OCI-LY1 (cell line): ENCODE results near the gene CASP1.

Source experiments
- H2AFZ ChIP-seq: fragments of 200-600 bp; sonication (generic), shearing (Covaris generic); 2 replicates; pipeline ENCODE4 v1.6.0; 2014; ENCODE audit warnings: antibody characterized with exemption, mild to moderate bottlenecking, low read length
- H3F3A ChIP-seq: fragments of 200-600 bp; sonication (generic), shearing (Covaris generic); 2 replicates; pipeline ENCODE4 v1.6.0; 2014; ENCODE audit warnings: mild to moderate bottlenecking, antibody characterized with exemption, low read length, moderate library complexity; ENCODE audit not compliant: insufficient read depth
- H3K27ac ChIP-seq: fragments of 200-600 bp; sonication (generic); 2 replicates; pipeline ENCODE4 v1.5.1; 2014; ENCODE audit warnings: low read length, mixed run types, mild to moderate bottlenecking, low read depth; ENCODE audit not compliant: poor library complexity, severe bottlenecking
- H3K27me3 ChIP-seq: fragments of 200-600 bp; sonication (generic); 2 replicates; pipeline ENCODE4 v1.6.0; 2014; ENCODE audit warnings: antibody characterized with exemption, mild to moderate bottlenecking, low read length, moderate library complexity; ENCODE audit not compliant: insufficient read depth
- H3K36me3 ChIP-seq: fragments of 200-600 bp; sonication (generic); 2 replicates; pipeline ENCODE4 v1.6.1; 2014; ENCODE audit warnings: mild to moderate bottlenecking, antibody characterized with exemption, low read length, moderate library complexity, mixed read lengths; ENCODE audit not compliant: insufficient read depth
- H3K4me1 ChIP-seq: fragments of 200-600 bp; sonication (generic); 2 replicates; pipeline ENCODE4 v1.5.1; 2014; ENCODE audit warnings: mild to moderate bottlenecking, low read length, moderate library complexity; ENCODE audit not compliant: insufficient read depth, severe bottlenecking
- H3K4me2 ChIP-seq: fragments of 200-600 bp; sonication (generic), shearing (Covaris generic); 2 replicates; pipeline ENCODE4 v1.6.1; 2014; ENCODE audit warnings: low read length
- H3K4me3 ChIP-seq: fragments of 200-600 bp; sonication (generic); 2 replicates; pipeline ENCODE4 v1.5.1; 2014; ENCODE audit warnings: low read length, low read depth, mild to moderate bottlenecking, mixed read lengths; ENCODE audit not compliant: poor library complexity, severe bottlenecking
- H3K79me2 ChIP-seq: fragments of 200-600 bp; shearing (Covaris generic); 2 replicates; pipeline ENCODE4 v1.6.1; 2016; ENCODE audit warnings: mixed run types, low read length, mixed read lengths; ENCODE audit not compliant: insufficient read depth
- H3K9ac ChIP-seq: fragments of 200-600 bp; sonication (generic), shearing (Covaris generic); 2 replicates; pipeline ENCODE4 v1.6.1; 2014; ENCODE audit warnings: mild to moderate bottlenecking, low read length, mixed read lengths
- H3K9me2 ChIP-seq: fragments of 200-600 bp; sonication (generic), shearing (Covaris generic); 2 replicates; pipeline ENCODE4 v1.6.1; 2014; ENCODE audit warnings: low read depth, mild to moderate bottlenecking, low read length, mixed read lengths
- H3K9me3 ChIP-seq: fragments of 200-600 bp; shearing (Covaris generic); 2 replicates; pipeline ENCODE4 v1.6.1; 2014; ENCODE audit warnings: low read length, mixed read lengths
- H4K20me1 ChIP-seq: fragments of 200-600 bp; sonication (generic), shearing (Covaris generic); 2 replicates; pipeline ENCODE4 v1.6.0; 2016; ENCODE audit warnings: mild to moderate bottlenecking, low read length; ENCODE audit not compliant: insufficient read depth
- CTCF ChIP-seq: fragments of 200-600 bp; sonication (generic), shearing (Covaris generic); IDR thresholded peaks from 2 replicates; pipeline ENCODE4 v1.5.1; 2017; ENCODE audit warnings: mild to moderate bottlenecking, antibody characterized with exemption, low read length, moderate library complexity, mixed read lengths
- EZH2 ChIP-seq: fragments of 200-600 bp; sonication (generic), shearing (Covaris generic); IDR thresholded peaks from 2 replicates; pipeline ENCODE4 v1.8.0; 2017; ENCODE audit warnings: borderline replicate concordance, mixed run types, mild to moderate bottlenecking, antibody characterized with exemption, low read length, moderate library complexity, mixed read lengths

Gene CASP1

GRCh38 chr11:105007463-105007862 is 27.5 kb downstream of the CASP1 start:
- Histone ChIP-seq H3K27ac (no peak overlapping the region), H3K36me3 (no peaks in the 10 kb centered on the region), H3K9me2 (no peaks in the 10 kb centered on the region), H3K4me3 (no peak overlapping the region), H3K4me2 (no peak overlapping the region), H3K27me3 (no peaks in the 10 kb centered on the region), H4K20me1 (no peaks in the 10 kb centered on the region), H3K79me2 (no peaks in the 10 kb centered on the region), H3K4me1 (no peaks in the 10 kb centered on the region), H3F3A (no peaks in the 10 kb centered on the region), H3K9me3 (no peaks in the 10 kb centered on the region), H2AFZ (no peak overlapping the region), H3K9ac (no peak overlapping the region)
- TF ChIP-seq EZH2 = no peak
- no peak for TF ChIP-seq CTCF

GRCh38 chr11:105005451-105005845 is 29.5 kb downstream of the CASP1 start:
- H3K4me2 ChIP-seq = no peak overlapping the region
- no peaks in the 10 kb centered on the region for H3K36me3 ChIP-seq
- no peak overlapping the region for H2AFZ ChIP-seq
- H4K20me1 ChIP-seq = no peaks in the 10 kb centered on the region
- no peaks in the 10 kb centered on the region for H3K79me2 ChIP-seq
- H3K4me3 ChIP-seq = no peak overlapping the region
- no peak overlapping the region for H3K9ac ChIP-seq
- H3K9me2 ChIP-seq = no peaks in the 10 kb centered on the region
- no peaks in the 10 kb centered on the region for H3F3A ChIP-seq
- H3K27me3 ChIP-seq = no peaks in the 10 kb centered on the region
- TF ChIP-seq EZH2 (no peak), CTCF (no peak)
- no peaks in the 10 kb centered on the region for H3K9me3 ChIP-seq
- H3K27ac ChIP-seq = no peak overlapping the region
- H3K4me1 ChIP-seq = no peaks in the 10 kb centered on the region

- no peak for TF ChIP-seq EZH2
- TF ChIP-seq CTCF = no peak
- H3K4me2 ChIP-seq = no peak overlapping the region
- no peaks in the 10 kb centered on the region for H4K20me1 ChIP-seq
- H3K27me3 ChIP-seq = no peaks in the 10 kb centered on the region
- no peaks in the 10 kb centered on the region for H3F3A ChIP-seq
- no peak overlapping the region for H2AFZ ChIP-seq
- no peaks in the 10 kb centered on the region for H3K4me1 ChIP-seq
- no peaks in the 10 kb centered on the region for H3K9me2 ChIP-seq
- H3K79me2 ChIP-seq = no peaks in the 10 kb centered on the region
- no peaks in the 10 kb centered on the region for H3K36me3 ChIP-seq
- no peak overlapping the region for H3K27ac ChIP-seq
- H3K4me3 ChIP-seq = no peak overlapping the region
- H3K9me3 ChIP-seq = no peaks in the 10 kb centered on the region
- H3K9ac ChIP-seq = no peak overlapping the region
Observed at GRCh38 chr11:105004021-105004420, 30.9 kb downstream of the CASP1 start.
